HG03196 (cell line): ENCODE results near the gene HORMAD2.

Experiments used
- ATAC-seq: cut with Tn5 transposase; IDR thresholded peaks from one replicate; pipeline ENCODE4 v1.9.1; 2021; ENCODE audit not compliant: unreplicated experiment

HORMAD2 gene

DNA sequence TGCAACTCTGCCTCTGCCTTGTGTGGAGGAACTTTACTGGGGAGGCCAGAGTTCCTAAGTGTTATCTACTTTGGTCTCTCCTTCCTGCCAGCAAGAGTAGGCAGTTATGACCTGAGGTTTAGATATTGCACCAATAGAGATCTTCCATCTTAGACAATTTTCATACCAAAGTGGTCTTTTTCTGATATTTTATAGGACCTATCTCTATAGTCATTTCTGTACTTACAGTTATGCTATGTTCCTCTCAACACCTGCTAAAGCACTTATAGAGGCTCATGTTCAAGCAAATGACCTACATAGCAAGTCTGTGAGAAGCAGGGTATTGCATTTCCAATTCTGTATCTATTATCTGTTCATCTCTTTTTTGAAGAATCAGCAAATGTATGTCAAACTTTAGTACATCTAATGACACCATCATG is 80.8 kb downstream of the HORMAD2 start:
- ATAC-seq, result no peak

DNA sequence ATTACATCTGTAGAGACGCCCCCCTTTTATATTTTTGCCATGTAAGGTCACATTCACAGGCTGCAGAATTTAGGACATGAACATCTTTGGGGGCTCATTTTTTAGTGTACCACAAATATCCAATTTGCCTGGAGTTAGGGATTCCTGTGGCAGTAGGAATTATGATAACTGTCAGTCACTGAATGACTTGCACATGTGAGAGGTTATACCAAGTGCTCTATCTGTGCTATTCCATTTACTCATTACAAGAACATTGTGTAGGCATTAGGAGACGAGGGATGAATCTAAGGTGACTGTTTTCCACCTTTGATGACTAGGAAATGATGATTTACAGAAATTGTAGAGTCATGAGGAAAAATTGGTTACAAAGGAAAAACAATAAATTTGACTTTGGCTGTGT is 87.0 kb downstream of the HORMAD2 start:
- no peak for ATAC-seq

DNA sequence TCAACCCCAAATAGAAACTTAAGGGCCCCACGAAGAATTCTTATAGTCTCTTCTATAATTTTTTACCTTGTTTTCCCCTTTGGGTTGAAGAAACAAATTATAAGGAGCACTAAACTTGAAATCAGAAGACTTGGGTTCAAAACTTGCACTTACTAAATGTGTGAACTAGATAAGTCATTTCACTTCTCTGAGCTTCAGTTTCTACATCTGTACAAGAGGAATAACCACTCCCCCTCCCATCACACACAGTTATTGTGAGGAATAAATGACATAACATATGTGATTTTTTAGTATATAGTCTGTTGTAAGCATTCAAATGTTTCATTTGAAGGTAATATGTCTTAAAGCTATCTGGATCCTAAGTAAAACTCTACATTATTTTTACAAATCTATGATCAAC is 87.5 kb downstream of the HORMAD2 start:
- no peak for ATAC-seq

DNA sequence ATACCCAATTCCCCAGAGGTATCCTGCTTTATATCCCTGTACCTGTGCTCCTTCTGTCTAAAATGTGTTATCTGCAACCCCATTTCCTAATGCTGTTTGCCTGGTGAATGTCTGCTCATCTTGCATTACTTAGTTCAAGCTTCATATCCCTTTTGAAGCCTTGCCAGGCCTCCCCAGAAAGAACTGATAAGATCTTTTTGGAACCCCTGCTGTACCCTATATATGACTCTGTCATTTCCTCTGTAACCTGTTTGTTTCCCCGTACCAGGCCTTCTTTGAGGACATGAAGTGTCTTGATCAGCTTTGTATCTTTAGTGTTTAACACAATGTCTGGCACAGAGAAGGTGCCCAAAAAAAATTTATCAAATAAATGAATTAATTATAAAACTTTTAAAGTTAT is 88.7 kb downstream of the HORMAD2 start:
- ATAC-seq, result no peak

DNA sequence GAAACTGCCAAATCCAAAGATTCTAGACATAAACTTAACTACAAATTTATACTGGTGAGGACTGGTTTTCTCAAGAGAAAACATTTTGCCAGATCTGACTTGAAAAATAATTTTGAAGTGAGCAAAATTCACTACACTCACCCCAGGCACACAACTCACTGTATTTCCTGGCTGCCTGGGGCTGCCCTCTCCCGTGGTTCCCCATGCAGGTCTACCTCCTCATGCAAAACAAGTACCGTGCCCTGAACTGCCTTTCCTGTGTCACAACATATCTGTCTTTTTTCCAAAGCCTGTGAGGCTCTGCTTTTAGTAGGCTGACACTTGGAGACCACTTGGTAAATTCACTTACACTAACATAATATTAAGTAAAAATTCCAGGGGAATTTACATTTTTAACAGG is 89.9 kb downstream of the HORMAD2 start:
- no peak for ATAC-seq

DNA sequence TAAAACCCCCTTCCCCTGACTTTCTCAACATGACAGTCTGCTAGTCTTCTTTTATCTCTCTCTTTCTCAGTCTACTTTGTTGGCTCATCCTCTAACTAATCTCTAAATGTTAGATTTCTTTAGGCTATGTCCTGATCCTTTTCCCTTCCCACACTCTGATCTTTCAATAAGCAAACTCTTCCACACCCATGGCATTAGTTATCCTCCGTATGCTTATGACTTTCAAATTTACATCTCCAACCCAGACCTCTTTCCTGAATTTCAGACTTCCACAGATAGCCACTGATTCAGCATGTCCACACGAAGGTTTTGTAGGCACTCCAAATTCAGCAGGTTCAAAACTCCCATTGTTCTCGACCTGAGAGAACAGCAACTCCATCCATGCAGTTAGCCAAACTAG is 90.7 kb downstream of the HORMAD2 start:
- no peak for ATAC-seq

DNA sequence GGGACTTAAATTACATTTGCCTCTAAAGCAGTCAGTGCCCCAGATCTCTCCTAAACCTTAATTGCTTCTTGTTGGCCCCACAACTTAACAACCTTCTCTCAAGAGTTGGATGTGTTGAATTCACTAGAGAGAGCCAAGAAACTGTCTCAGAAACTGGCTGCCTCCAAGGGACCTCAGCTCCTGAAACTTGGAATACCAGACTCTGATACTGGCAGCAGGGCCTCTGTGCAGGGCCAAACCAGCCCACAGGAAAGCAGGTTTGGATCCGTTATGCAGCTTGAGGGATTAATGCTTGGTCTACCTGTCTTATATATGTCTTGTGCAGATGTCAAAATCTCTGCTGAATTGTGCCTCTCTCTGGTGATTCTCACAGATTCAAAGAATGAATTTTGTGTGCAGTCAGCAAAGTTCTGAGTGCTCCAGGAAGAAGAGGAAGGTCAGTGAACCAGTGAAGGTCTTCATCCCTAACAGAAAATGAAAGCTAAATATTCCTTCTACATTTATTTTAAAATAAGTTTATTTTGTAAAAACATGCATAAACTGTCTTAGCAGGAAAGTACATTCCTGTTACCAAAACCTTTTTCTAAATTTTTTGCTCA is 95.5 kb downstream of the HORMAD2 start:
- no peak for ATAC-seq

DNA sequence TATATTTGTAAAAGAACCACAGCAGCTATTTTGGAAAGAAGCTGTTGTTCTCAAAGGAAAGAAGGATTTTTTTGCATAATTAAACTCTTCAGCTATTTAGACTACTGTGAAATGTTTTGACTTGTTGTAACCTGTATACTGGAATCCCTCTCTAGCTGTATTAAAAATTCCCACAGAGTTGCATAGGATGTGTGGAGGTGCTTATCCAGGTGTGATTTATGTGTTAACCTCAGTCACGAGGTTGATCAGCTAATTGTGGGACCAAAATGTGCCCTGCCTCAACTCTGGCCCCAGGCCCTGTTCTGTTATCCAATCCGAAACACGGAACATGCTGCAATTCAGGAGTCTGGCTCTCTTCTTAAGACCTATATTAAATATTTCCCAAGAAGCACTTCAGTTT is 96.2 kb downstream of the HORMAD2 start:
- ATAC-seq, result no peak

DNA sequence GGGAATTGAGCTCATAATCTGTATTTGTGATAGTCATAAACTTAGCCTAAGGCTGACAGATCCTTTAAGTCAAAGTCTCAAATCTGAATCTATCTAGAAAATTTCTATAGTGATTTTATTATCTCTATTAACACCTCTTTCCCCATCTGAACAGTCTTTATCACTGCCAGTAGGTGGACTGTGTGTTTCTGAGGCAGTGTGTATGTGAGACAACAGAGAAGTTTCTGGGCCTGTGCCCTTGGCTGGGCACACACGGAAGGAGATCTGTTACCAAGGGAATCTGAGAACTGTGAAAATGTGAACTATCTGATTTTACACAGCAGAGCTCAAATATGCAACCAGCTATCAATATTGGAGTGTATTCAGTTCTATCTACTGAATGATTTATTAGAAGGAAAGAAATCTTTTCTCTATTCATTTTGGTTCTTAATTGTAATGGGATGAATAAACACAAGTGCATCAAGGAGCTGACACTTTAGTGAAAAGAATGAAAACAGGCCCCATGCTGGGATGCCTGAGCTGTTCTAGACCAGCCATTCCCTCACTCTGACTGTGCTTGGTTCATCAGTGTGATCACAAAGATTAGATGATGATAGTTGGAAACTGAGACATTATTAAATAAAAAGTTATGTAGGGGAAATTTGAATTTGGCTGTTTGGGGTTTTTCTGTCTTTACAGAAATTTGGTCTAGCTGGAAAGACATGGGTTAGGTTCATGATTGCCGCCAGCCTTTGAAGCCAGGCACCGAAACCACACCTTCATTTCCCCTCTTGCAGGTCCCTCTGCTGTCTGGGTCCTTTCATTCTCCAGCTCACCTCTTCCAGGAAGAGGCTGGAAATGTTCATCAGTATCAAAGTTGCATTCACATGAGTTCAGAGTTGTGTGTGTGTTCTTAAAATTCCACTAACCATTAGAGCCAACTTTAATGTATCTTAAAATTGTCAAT is 98.2 kb downstream of the HORMAD2 start:
- no peak for ATAC-seq

DNA sequence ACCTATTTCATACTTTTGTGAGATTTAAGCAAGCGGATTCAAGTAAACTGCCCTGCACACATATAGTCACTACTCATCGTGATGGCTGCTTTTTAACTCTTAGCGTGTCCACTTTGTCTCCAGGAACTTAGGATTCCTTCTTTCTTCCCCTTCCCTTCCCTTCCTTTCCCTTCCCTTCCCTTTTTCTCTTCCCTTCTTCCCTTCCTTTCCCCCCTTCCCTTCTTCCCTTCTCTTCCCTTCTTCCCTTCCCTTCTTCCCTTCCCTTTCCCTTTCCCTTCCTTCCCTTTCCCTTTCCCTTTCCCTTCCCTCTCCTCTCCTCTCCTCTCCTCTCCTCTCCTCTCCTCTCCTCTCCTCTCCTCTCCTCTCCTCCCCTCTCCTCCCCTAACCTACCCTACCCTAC is 100.4 kb downstream of the HORMAD2 start:
- ATAC-seq, result no peak

DNA sequence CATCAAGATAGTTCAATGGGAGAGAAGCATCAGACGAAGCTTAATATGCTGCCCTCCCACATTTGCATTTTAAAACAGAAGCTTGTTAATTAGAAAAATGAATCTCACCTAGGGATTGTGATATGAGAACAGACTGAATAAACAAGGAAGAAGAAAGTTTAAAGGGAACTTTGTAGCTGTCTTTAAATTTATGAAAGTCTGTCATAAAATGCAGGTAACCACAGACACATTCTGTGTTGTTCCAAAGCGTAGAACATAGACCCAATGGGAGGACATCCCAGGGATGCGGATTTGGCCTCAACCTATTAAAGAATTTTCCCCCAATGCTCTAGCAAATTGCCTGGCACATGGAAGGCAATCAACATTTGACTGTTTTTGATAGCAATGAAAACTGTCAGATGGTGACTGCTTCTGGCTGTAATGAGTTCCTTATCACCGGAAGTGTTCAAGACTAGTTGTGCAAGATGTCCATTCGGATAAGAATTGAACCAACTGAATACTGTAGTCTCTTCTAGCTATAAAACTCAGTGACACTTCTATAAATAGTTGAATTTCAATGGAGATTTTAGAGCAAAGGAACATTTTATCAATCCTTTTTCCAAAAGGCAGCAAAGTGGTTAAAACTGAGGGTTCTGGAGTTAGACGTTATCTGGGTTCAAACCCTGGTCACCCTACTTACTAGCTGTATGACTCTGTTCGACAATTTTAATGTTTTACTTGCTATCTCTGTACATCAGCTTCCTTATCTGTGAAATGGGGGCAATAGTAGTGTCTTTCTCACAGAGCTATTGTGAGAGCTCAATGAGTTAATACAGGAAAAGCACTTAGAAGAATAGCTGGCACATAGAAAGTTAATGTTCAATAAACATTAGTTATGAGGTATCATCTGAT is 101.4 kb downstream of the HORMAD2 start:
- ATAC-seq, result no peak

DNA sequence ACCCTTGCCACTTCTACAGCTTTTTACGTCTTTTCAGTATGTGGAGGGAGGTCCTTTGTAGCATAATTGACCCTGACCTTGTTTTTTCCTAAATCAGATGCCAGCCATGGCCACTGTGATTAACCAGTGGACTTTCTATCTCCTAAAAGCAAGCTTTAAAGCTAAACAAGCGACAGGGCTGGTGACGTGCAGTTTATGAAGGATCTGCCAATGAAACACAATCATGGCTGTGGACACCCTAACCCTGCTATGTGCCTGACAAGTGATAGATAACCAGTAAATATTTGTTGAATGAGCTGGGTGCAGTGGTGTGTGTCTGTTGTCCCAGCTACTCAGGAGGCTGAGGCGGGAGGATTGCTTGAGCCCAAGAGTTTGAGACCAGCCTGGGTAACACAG is 102.1 kb downstream of the HORMAD2 start:
- ATAC-seq, result no peak

DNA sequence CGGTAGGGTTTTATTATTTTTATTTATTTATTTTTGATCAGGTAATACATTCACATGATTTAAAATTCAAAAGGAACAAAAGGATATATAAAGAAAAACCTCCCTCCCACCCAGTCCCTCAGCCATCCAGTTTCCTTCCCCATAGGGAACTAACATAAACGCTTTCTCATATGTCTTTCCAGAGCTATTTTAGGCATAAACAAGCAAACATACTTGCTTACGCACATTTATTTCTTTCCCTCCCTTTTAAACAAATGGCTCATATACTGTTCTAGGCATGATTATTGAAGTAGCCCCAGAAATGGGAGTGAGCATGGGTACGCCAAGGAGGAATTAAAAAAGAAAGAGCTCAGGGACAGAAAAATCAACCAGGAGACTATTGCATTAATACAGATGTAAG is 102.6 kb downstream of the HORMAD2 start:
- ATAC-seq, result no peak

DNA sequence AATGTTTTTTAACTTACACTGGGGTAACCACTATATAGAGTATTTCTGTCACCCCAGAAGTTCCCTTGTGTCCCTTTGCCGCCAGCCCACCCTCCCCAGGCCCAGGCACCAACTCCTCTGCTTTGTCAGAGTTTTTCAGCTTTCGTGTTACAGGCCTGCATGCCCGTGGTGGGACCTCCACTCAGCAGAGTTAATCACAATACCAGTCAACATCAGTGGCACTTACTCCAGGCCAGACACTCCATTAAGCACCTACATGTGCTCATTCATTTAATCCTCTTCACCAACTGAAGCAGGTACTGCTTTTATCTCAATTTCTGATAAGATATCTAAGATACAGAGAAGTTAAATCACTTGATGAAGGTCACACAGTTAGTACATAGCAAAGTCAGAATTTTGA is 103.0 kb downstream of the HORMAD2 start:
- ATAC-seq, result no peak

DNA sequence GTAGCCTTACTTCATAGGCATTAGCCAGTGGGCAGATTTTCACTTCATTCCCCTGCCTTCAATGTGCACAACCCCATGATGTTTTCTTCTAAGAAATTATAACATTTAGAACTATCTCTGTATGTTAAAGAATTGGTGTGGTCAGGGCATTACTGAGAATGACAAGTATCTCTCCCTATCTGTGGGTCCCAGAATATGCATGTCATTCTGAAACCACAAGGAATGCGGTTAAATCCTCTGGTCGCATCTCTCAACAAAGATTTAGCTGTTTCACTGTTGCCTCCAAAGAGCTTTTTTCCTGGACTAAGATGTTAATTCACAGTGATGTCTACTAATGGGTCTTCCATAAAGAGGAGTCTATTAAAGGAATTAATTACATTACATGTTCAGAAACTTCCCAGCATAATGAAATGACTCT is 103.6 kb downstream of the HORMAD2 start:
- no peak for ATAC-seq

DNA sequence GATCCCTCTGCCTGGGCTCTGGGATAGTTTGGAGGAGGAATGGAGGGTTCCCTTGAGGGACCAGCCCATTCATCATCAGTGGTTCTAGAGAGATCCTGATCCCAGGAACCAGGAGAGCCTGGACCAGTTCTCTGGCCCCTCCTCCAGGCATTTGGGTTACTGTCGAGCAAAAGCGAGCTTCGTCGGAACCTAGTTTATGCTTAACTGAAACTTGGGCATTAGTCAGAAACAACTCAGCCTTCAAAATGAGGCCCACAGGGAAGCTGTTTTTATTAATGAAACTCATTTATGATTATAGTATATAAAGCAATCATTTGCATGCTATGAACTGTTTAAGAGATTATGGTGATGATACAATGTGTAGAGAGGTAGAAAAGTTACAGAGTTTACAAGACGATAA is 104.9 kb downstream of the HORMAD2 start:
- ATAC-seq, result no peak

DNA sequence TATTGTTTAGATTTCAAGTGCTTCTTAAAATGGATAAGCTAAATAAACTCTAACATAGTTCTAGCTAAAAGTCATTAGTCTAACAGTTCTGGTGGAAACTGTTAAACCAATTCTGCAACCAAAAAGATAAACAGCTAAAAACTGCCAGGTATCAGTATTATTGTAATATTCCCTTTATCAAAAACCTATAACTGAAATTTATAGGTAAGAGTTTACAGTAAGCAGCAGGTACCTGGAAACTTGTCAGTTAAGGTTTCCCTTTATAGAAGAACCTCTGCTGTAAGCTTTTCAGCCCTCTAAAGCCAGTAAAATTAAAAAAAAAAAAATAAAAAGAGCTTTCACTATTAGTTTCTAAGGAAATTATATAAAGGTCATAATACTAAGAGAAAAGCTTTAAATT is 105.3 kb downstream of the HORMAD2 start:
- ATAC-seq, result no peak

DNA sequence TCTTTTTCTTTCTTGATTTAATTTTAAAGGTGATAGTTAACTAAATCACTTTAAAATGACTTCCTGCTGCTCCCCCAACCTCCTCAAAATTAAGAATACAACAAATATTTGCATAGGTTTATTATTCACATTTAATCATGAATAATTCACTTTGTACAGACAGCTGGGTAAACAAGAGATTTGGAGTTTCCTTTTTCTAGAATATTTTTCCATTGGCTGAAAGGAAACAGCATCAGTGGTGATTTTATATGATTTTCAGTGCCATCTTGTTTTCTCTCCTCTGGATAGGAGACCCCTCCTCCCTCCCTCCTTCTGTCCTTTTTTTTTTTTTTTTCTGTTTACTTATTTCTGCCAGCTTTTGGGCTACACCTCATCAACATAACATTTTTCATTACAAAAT is 105.8 kb downstream of the HORMAD2 start:
- no peak for ATAC-seq

DNA sequence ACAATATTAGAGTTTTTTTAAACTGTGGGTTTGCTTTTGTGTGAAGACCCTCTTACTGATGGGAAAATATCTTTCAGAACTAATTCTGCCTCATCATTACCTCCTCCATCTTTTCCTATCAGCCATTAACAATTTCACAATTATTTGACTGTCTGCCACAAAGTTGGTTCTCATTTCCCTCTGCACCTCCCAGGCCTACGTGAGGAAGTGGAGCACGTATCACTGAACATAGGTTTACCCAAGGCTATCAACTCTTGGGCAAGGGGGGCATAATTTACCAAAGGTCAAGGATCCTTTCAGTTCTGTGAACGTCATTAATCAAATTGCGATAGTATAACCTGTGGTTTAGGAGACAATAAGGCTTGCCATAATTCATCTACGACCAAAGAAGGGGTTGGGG is 106.2 kb downstream of the HORMAD2 start:
- no peak for ATAC-seq

DNA sequence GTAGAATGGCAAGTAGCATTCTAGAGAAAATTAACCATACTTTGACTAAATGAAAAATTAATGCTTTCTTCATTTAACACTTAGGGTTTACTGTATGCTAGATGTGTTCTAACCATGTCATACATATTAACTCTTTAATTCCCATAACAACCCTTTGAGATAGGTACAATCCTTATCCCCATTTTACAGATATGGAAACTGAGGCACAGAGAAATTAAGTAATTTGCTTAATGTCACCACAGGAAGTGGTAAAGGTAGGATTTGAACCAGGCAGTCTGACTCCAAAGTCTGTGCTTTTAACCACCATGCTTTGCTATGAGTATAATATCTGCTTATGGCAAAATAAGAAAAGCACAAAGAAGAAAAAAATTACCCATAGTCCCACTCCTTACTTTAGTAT is 106.8 kb downstream of the HORMAD2 start:
- ATAC-seq, result no peak

DNA sequence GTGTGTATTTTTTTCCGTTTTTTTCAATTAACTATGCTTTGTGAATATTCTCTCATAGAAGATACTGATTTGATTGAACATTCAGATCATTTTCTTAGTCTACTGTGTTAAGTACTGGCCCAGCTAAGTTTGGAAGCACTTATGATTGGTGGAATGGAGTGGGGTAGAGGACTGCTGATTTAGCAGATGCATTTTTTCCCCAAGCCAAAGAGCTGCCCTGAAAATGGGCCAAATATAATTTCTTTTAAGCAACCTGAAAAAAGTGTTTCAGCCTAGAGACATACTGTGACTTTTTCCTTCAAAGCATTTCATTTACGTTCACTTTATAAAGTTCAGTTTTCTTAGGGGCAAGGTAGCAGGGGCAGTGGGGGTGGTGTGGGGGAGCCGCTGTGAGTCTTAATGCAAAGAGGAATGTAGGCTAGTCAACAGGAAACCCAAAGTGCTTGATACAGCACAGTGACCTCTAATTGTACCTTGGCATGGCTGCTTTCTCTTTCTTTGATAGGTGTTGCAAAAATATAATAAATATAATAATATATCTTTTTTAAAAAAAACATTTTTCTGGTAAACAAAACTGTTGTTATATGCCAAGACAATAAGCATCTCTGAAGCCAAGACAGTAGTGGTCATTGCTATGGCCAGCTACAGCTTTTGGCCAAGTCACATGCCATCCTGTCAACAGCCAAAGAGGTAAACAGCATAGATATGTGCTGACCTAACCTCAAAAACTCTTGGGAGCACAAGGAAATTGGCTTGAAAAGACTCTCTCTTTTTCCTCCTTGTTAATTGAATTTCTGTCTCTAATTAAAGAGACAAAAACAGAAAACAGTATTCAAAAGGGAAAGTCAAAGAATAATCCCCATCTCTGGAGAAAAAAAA is 107.5 kb downstream of the HORMAD2 start:
- no peak for ATAC-seq
